Endothelial cell (in vitro differentiated cells): ENCODE data around the gene SSH2. TPM values are rescaled to one million over a fixed set of nuclear protein-coding genes. Genes with fewer than 3 reads are reported as not detected.

Source experiments
- DNase-seq: peaks from one replicate; pipeline ENCODE4 v3.0.0; 2021; ENCODE audit warnings: low spot score
- H3K27ac Mint-ChIP-seq: one replicate; pipeline ENCODE4 v1.8.0; 2021; ENCODE audit warnings: mixed read lengths, inconsistent platforms; ENCODE audit not compliant: unreplicated experiment
- H3K27me3 Mint-ChIP-seq: one replicate; pipeline ENCODE4 v1.8.0; 2021; ENCODE audit warnings: mild to moderate bottlenecking, moderate library complexity, mixed read lengths, inconsistent platforms; ENCODE audit not compliant: unreplicated experiment
- H3K36me3 Mint-ChIP-seq: one replicate; pipeline ENCODE4 v1.8.0; 2021; ENCODE audit warnings: mild to moderate bottlenecking, low read depth, mixed read lengths, inconsistent platforms; ENCODE audit not compliant: unreplicated experiment
- H3K4me1 Mint-ChIP-seq: one replicate; pipeline ENCODE4 v1.8.0; 2021; ENCODE audit warnings: mild to moderate bottlenecking, mixed read lengths, inconsistent platforms; ENCODE audit not compliant: unreplicated experiment
- H3K4me3 Mint-ChIP-seq: one replicate; pipeline ENCODE4 v1.8.0; 2021; ENCODE audit warnings: mild to moderate bottlenecking, mixed read lengths, inconsistent platforms; ENCODE audit not compliant: unreplicated experiment
- H3K9me3 Mint-ChIP-seq: one replicate; pipeline ENCODE4 v1.8.0; 2021; ENCODE audit warnings: mixed read lengths, inconsistent platforms; ENCODE audit not compliant: unreplicated experiment
- total RNA-seq: library from RNA; stranded (reverse); fragmentation: NEBNext Ultra II Directional; extraction: Animal tissue kit (Norgen Biotek cat#: 25700); gene quantifications from one replicate; pipeline ENCODE4 v1.2.1, GENCODE V29; 2021; ENCODE audit not compliant: unreplicated experiment
- TF ChIP-seq, protein P1 (sequence below): fragments of 200-600 bp; sonication (generic); IDR thresholded peaks from one replicate; pipeline ENCODE4 v1.5.0; 2021; ENCODE audit warnings: antibody characterized with exemption; ENCODE audit not compliant: unreplicated experiment

Gene SSH2
- total RNA-seq, 1 donor from 2014 or later: 81.2 TPM

DNA sequence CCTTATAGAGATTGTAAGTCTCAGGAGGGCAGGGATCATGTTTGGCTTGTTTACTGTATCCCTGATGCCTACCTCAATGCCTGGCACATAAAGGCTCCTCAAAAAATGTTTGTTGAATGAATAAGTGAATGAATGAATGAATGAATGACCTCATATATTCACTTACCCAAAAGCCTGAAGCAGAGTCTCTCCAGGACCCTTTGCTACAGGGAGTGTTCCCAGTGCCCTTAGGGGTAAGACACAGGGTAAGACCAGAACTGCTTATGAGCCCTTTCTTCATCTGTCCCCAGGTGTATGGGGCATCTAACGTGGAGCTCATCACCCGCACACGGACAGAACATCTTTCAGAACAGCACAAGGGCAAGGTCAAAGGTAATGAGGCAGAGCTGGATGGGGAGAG, 319.6 kb downstream of the SSH2 start:
- no peak for DNase-seq
- TF ChIP-seq, protein P1, sequence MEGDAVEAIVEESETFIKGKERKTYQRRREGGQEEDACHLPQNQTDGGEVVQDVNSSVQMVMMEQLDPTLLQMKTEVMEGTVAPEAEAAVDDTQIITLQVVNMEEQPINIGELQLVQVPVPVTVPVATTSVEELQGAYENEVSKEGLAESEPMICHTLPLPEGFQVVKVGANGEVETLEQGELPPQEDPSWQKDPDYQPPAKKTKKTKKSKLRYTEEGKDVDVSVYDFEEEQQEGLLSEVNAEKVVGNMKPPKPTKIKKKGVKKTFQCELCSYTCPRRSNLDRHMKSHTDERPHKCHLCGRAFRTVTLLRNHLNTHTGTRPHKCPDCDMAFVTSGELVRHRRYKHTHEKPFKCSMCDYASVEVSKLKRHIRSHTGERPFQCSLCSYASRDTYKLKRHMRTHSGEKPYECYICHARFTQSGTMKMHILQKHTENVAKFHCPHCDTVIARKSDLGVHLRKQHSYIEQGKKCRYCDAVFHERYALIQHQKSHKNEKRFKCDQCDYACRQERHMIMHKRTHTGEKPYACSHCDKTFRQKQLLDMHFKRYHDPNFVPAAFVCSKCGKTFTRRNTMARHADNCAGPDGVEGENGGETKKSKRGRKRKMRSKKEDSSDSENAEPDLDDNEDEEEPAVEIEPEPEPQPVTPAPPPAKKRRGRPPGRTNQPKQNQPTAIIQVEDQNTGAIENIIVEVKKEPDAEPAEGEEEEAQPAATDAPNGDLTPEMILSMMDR: no peak
- no peak overlapping the region for H3K4me3 Mint-ChIP-seq
- H3K27me3 Mint-ChIP-seq: peaks cover 13% of the 10 kb centered on the region
- no peak overlapping the region for H3K27ac Mint-ChIP-seq
- peaks cover 6% of the 10 kb centered on the region for H3K36me3 Mint-ChIP-seq
- no peaks in the 10 kb centered on the region for H3K9me3 Mint-ChIP-seq
- H3K4me1 Mint-ChIP-seq: peaks cover 6% of the 10 kb centered on the region

DNA sequence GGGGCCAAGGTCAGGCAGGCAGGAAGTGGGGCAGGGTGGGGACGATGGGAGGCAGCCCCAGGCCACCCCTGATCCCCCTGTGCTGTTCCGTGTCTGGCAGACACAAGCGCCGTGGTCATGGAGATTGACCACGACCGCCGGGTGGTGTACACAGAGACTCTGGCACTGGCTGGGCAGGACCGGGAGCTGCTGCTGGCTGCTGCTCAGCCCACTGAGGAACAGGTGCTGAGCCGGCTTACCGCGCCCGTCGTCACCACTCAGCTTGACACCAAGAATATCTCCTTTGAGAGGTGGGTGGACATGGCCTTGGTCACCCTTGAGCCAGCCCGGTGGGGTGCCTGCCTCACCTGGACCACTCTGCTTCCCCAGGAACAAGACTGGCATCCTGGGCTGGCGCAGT, 321.0 kb downstream of the SSH2 start:
- peaks cover 3% of the 10 kb centered on the region for H3K4me1 Mint-ChIP-seq
- TF ChIP-seq, protein P1: no peak
- peaks cover 12% of the 10 kb centered on the region for H3K27me3 Mint-ChIP-seq
- H3K9me3 Mint-ChIP-seq: no peaks in the 10 kb centered on the region
- DNase-seq: no peak
- H3K36me3 Mint-ChIP-seq: peaks cover 6% of the 10 kb centered on the region
- no peak overlapping the region for H3K27ac Mint-ChIP-seq
- no peak overlapping the region for H3K4me3 Mint-ChIP-seq

DNA sequence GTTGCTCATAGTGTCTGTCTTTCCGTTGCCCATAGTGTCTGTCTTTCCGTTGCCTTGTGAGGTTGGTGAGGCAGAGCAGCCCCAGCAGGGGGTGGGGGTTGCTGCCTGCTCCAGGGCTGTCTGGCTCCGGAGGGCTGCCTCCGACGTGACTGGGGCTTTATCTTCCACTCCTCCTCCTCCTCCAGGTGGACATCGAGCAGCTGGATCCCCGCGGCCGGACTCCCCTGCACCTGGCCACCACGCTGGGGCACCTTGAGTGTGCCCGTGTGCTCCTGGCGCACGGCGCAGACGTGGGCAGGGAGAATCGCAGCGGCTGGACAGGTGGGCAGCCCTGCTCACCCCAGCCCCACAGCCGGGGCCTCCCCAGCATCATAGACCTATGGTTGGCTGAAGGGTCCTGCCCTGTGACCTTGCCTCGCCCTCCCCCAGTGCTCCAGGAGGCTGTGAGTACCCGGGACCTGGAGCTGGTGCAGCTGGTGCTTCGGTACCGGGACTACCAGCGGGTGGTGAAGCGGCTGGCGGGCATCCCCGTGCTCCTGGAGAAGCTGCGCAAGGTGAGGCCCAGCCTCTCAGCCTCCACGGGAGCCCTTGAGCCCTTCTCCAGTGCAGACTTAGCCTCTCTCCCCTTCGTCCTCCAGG, 322.4 kb downstream of the SSH2 start:
- Mint-ChIP-seq H3K4me1 (no peaks in the 10 kb centered on the region), H3K4me3 (no peak overlapping the region), H3K27me3 (peaks cover 10% of the 10 kb centered on the region), H3K36me3 (peaks cover 6% of the 10 kb centered on the region), H3K9me3 (no peaks in the 10 kb centered on the region), H3K27ac (no peak overlapping the region)
- DNase-seq: no peak
- TF ChIP-seq, protein P1: no peak

DNA sequence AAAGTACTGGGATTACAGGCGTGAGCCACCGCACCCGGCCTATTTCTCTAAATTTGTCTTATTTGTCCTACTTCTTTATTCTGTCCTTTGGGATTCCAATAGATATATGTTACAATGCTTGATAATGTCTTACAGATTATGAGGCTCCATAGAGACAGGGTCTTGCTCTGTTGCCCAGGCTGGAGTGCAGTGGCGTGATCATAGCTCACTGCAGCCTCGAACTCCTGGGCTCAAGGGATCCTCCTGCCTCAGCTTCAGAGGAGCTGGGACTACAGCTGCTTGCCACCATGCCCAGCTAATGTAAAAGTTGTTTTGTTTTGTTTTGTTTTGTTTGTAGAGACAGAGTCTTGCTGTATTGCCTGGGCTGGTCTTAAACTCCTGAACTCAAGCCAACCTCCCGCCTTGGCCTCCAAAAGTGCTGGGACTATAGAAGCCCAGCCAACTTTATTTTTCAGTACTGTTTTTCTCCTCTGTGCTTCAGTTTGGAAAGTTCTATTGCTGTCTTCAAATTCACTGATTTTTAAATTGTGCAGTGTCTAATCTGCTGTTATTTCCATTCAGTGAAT, 326.8 kb downstream of the SSH2 start:
- Mint-ChIP-seq H3K4me1 (peaks cover 4% of the 10 kb centered on the region), H3K27me3 (peaks cover 5% of the 10 kb centered on the region), H3K36me3 (peaks cover 4% of the 10 kb centered on the region), H3K27ac (no peak overlapping the region), H3K9me3 (no peaks in the 10 kb centered on the region), H3K4me3 (no peak overlapping the region)
- TF ChIP-seq, protein P1: no peak
- DNase-seq: no peak
